GM18870 (cell line): ENCODE results near the gene SERPINA12.

ENCODE experiments used
- ATAC-seq: cut with Tn5 transposase; IDR thresholded peaks from one replicate; pipeline ENCODE4 v1.9.1; 2021; ENCODE audit warnings: moderate library complexity; ENCODE audit not compliant: unreplicated experiment

Gene SERPINA12

GRCh38 chr14:94441531-94442205 lies 67.6 kb downstream of the SERPINA12 start:
- ATAC-seq = no peak

GRCh38 chr14:94441130-94441529 lies 68.1 kb downstream of the SERPINA12 start:
- no peak for ATAC-seq

- no peak for ATAC-seq
Observed at GRCh38 chr14:94439453-94440057, 69.7 kb downstream of the SERPINA12 start.
